ENCODE measurements around the gene TTC12.

TTC12 gene

GRCh38 chr11:113277907-113278306 is 36.5 kb upstream of the TTC12 start:
- no peak for DNase-seq (ENCODE audit: low spot score)
- Mint-ChIP-seq H3K9me3 (no peaks in the 10 kb centered on the region), H3K36me3 (ENCODE audit: low read depth) (no peaks in the 10 kb centered on the region), H3K27me3 (ENCODE audit: low read depth) (no peaks in the 10 kb centered on the region), H3K4me3 (no peak overlapping the region), H3K27ac (no peak overlapping the region), H3K4me1 (ENCODE audit: low read depth) (no peaks in the 10 kb centered on the region)

DNA sequence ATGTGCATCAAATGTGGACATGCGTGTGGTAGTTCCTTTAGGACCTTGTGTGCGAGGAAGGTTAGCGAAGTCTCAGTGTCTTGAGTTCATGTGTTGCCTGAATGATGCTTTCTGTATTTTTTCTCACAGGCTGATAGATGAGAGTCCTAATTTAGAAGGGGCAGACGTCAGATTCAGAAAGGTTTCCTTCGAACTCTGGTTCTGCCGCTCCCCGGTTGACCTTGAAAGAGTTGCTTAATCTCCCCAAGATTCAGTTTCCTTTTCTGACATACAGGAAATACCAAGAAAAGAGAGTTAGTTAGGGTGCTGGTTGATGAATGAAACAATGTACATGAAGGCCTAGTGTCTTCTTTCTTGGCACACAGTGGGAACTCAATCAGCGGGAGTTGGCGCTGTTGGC is 35.9 kb upstream of the TTC12 start:
- DNase-seq (ENCODE audit: low spot score), result no peak
- Mint-ChIP-seq H3K27me3 (ENCODE audit: low read depth) (no peaks in the 10 kb centered on the region), H3K4me1 (ENCODE audit: low read depth) (no peaks in the 10 kb centered on the region), H3K27ac (no peak overlapping the region), H3K9me3 (no peaks in the 10 kb centered on the region), H3K4me3 (no peak overlapping the region), H3K36me3 (ENCODE audit: low read depth) (no peaks in the 10 kb centered on the region)

DNA sequence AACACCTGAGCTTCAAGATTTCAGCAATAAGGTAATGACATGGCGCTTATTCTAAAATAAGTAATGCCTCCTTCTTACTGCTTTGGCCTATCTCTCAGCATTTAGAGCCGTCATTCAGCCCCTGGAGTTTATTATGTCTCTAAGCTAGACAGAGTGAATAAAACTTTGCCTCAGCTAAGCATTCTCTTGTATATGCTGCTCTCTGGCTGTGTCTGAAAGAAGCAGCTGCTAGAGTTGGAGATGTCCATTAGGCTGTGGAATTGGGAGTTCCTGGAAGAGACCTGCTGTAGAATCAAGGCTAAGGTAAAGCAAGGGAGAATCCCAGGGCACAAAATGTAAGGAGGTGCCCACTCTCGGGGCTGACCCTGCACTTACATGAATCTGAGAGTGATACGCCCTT is 35.5 kb upstream of the TTC12 start:
- no peaks in the 10 kb centered on the region for H3K4me1 Mint-ChIP-seq (ENCODE audit: low read depth)
- H3K36me3 Mint-ChIP-seq (ENCODE audit: low read depth), result no peaks in the 10 kb centered on the region
- H3K4me3 Mint-ChIP-seq, result no peak overlapping the region
- H3K27me3 Mint-ChIP-seq (ENCODE audit: low read depth), result no peaks in the 10 kb centered on the region
- H3K27ac Mint-ChIP-seq, result no peak overlapping the region
- H3K9me3 Mint-ChIP-seq, result no peaks in the 10 kb centered on the region
- DNase-seq (ENCODE audit: low spot score), result no peak

DNA sequence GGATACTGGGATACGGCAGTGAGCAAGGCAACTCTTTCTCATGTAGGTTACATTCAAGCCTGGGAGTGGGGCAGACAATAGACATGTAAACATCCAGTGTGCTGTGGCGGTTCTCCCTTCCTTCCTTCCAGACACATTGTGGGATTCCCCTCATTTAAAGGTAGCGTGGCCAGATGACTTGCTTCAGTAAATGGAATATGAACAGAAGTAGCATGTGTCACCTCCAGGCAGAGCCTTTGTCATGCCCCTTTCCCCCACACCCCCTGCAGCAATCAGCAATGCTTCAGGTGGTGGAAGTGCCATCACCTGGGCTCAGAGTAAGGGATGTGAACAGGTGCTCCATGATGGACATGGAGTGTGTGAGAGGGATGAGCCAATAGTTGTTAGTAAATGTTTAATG is 34.8 kb upstream of the TTC12 start:
- no peaks in the 10 kb centered on the region for H3K9me3 Mint-ChIP-seq
- H3K4me1 Mint-ChIP-seq (ENCODE audit: low read depth), result no peaks in the 10 kb centered on the region
- no peaks in the 10 kb centered on the region for H3K36me3 Mint-ChIP-seq (ENCODE audit: low read depth)
- no peak overlapping the region for H3K27ac Mint-ChIP-seq
- no peak for DNase-seq (ENCODE audit: low spot score)
- H3K27me3 Mint-ChIP-seq (ENCODE audit: low read depth), result no peaks in the 10 kb centered on the region
- no peak overlapping the region for H3K4me3 Mint-ChIP-seq

- Mint-ChIP-seq H3K36me3 (ENCODE audit: low read depth) (no peaks in the 10 kb centered on the region), H3K27ac (no peak overlapping the region), H3K9me3 (no peaks in the 10 kb centered on the region), H3K4me3 (no peak overlapping the region), H3K4me1 (ENCODE audit: low read depth) (no peaks in the 10 kb centered on the region), H3K27me3 (ENCODE audit: low read depth) (no peaks in the 10 kb centered on the region)
- DNase-seq (ENCODE audit: low spot score), result no peak
Observed at GRCh38 chr11:113281052-113281725, 33.2 kb upstream of the TTC12 start.

GRCh38 chr11:113282898-113283437 is 31.4 kb upstream of the TTC12 start:
- no peak overlapping the region for H3K4me3 Mint-ChIP-seq
- peaks cover 4% of the 10 kb centered on the region for H3K27me3 Mint-ChIP-seq (ENCODE audit: low read depth)
- H3K4me1 Mint-ChIP-seq (ENCODE audit: low read depth), result no peaks in the 10 kb centered on the region
- DNase-seq (ENCODE audit: low spot score), result no peak
- no peaks in the 10 kb centered on the region for H3K9me3 Mint-ChIP-seq
- H3K36me3 Mint-ChIP-seq (ENCODE audit: low read depth), result no peaks in the 10 kb centered on the region
- no peak overlapping the region for H3K27ac Mint-ChIP-seq

DNA sequence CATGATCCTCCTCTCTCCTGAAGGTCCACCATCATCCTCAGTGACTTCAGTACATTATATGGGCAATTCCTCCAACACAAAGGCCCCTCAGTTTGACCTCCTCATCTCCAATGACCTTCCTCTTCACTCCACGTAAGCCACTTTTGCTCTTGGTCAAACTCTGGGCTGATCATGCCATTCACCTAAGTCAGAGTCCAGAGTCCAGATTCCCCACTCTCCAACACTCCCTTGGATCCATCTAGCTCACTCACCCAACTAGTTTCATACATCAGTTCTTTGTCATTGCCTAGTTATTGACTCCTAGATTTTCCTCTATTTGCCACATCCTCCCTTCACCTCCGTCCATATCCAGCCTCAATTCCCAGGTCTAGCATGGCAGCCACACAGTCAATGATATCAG is 30.5 kb upstream of the TTC12 start:
- Mint-ChIP-seq H3K4me3 (no peak overlapping the region), H3K4me1 (ENCODE audit: low read depth) (no peaks in the 10 kb centered on the region), H3K36me3 (ENCODE audit: low read depth) (no peaks in the 10 kb centered on the region)

DNA sequence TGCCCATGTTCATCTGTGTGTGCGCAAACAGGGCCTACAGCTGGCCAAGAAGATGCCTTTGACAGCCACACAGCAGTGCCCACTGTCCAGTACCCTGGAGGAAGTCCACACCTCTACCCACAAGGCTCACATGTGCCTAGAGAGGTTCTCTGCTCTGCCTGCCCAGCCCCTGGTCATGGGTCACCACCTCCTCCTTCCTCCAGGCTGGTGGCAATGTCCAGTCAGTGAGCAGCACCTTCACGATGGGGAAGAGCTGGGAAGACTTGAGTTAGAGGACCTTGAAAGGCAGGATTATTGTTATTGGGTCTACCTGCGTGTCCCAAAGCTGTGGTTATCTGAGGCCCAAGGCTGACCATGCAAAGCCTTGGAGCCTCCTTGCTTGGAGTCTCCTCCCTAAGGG is 28.4 kb upstream of the TTC12 start:
- DNase-seq (ENCODE audit: low spot score), result no peak
- H3K36me3 Mint-ChIP-seq (ENCODE audit: low read depth), result no peaks in the 10 kb centered on the region
- H3K9me3 Mint-ChIP-seq, result no peaks in the 10 kb centered on the region
- no peaks in the 10 kb centered on the region for H3K4me1 Mint-ChIP-seq (ENCODE audit: low read depth)
- no peak overlapping the region for H3K27ac Mint-ChIP-seq
- H3K27me3 Mint-ChIP-seq (ENCODE audit: low read depth), result peaks cover 4% of the 10 kb centered on the region
- H3K4me3 Mint-ChIP-seq, result no peak overlapping the region

More for the DNA sequence above, 30.5 kb upstream of the TTC12 start:
- Mint-ChIP-seq H3K27me3 (ENCODE audit: low read depth) (peaks cover 4% of the 10 kb centered on the region), H3K9me3 (no peaks in the 10 kb centered on the region), H3K27ac (no peak overlapping the region)
- DNase-seq (ENCODE audit: low spot score), result no peak

DNA sequence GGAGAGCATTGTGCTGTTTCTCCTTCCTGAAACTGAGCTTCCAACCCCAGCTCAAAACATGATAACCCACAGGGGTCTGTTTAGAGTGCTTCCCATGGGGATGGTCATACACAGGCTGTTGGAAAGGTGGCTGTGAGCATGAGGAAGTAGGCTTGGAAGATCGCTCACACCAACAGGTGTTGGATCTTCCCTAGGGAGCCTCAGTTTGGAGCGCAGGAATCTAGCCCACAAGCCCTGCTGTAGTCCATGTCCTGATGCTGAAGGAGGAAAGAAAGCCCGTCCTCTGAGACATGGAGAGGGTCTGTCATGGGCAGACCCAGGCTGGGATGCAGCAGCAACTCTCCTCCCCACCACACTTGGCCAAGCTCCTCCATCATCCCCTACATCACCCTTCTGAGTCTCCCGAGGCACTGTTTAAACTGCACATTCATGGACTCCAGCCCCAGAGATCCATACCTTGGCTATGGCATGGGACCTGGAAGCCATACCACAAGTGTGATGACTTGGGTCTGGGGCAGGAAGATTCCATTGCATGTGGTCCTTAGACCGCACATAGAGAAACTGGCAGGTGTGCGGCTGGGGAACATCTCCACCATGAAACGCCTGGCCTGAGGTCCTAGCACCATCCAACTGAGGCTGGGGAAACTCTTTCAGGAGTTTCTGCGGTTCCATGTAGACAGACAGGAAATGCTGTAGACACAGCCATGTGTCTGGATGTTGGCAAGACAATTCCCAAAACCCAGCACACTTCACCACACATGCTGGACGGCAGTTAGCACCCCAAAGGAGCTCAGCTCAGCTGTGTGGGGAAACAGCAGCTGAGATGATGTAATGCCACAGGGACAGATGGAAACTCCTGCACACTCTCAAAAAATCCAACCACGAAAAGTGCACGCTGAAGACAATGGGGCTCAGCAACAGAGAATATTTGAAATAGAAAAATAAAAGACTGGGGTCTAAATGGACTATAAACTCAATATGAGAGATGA is 27.6 kb upstream of the TTC12 start:
- peaks cover 4% of the 10 kb centered on the region for H3K27me3 Mint-ChIP-seq (ENCODE audit: low read depth)
- DNase-seq (ENCODE audit: low spot score), result no peak
- no peak overlapping the region for H3K27ac Mint-ChIP-seq
- H3K9me3 Mint-ChIP-seq, result no peaks in the 10 kb centered on the region
- H3K36me3 Mint-ChIP-seq (ENCODE audit: low read depth), result no peaks in the 10 kb centered on the region
- H3K4me3 Mint-ChIP-seq, result no peak overlapping the region
- H3K4me1 Mint-ChIP-seq (ENCODE audit: low read depth), result no peaks in the 10 kb centered on the region

DNA sequence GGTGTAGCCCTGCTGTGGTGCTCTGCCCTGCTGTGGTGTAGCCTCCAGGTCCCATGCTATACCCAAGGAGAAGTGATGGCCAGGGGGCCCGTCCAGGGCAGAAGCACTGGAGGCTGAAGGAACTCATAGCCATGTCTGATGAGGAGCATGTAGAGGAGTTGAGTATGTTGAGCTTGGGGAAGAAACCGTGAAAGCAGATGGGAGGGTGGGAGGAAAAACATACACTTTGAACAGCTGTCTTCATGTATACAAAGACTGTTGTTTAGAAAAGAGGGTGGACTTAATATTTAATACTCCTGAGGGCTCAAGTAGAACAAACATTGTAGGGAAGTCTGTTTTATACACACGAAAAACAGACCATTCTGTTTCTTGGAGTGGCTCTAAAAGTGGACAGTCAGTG is 26.6 kb upstream of the TTC12 start:
- Mint-ChIP-seq H3K36me3 (ENCODE audit: low read depth) (no peaks in the 10 kb centered on the region), H3K4me3 (no peak overlapping the region), H3K27ac (no peak overlapping the region), H3K9me3 (no peaks in the 10 kb centered on the region), H3K4me1 (ENCODE audit: low read depth) (no peaks in the 10 kb centered on the region), H3K27me3 (ENCODE audit: low read depth) (peaks cover 4% of the 10 kb centered on the region)
- DNase-seq (ENCODE audit: low spot score), result no peak

DNA sequence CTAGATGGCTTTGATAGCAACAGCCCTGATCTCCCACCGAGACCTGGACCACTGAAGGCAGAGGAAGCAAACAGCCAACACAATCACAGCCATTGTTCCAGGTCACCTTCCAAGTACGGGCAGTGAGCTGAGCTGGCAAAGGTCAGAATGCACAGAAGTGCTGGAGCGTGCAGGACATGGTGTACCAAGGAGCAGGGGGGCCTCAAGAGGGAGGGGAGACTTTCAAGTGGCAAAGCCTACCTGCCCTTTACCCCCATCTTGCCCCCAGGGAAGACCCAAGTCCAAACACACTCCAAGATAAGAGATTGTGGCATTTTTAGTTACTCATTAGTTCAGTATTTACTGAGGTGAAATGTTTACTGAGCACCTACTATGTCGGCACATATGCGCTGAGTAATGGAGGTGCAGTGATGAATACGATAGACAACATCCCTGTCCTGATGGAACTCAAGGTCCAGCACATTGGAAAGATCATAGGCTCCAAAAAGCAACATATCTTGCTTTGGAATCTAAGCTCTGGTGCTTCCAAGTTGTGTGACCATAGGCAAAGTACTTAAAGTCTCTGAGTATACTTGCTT is 26.0 kb upstream of the TTC12 start:
- no peak overlapping the region for H3K27ac Mint-ChIP-seq
- H3K4me3 Mint-ChIP-seq, result no peak overlapping the region
- no peak for DNase-seq (ENCODE audit: low spot score)
- H3K27me3 Mint-ChIP-seq (ENCODE audit: low read depth), result peaks cover 4% of the 10 kb centered on the region
- H3K36me3 Mint-ChIP-seq (ENCODE audit: low read depth), result no peaks in the 10 kb centered on the region
- H3K4me1 Mint-ChIP-seq (ENCODE audit: low read depth), result no peaks in the 10 kb centered on the region
- no peaks in the 10 kb centered on the region for H3K9me3 Mint-ChIP-seq

- Mint-ChIP-seq H3K36me3 (ENCODE audit: low read depth) (no peaks in the 10 kb centered on the region), H3K4me1 (ENCODE audit: low read depth) (no peaks in the 10 kb centered on the region)
- peak; percentile 42 for DNase-seq (ENCODE audit: low spot score)
Observed at GRCh38 chr11:113289431-113290187, 24.8 kb upstream of the TTC12 start.

GRCh38 chr11:113293936-113294335 is 20.4 kb upstream of the TTC12 start:
- DNase-seq (ENCODE audit: low spot score), result no peak
- Mint-ChIP-seq H3K4me3 (no peak overlapping the region), H3K36me3 (ENCODE audit: low read depth) (no peaks in the 10 kb centered on the region), H3K4me1 (ENCODE audit: low read depth) (no peaks in the 10 kb centered on the region), H3K27me3 (ENCODE audit: low read depth) (peaks cover 2% of the 10 kb centered on the region), H3K27ac (no peak overlapping the region), H3K9me3 (no peaks in the 10 kb centered on the region)

More at GRCh38 chr11:113289431-113290187, 24.8 kb upstream of the TTC12 start:
- Mint-ChIP-seq H3K27ac (no peak overlapping the region), H3K27me3 (ENCODE audit: low read depth) (peaks cover 4% of the 10 kb centered on the region), H3K4me3 (no peak overlapping the region), H3K9me3 (no peaks in the 10 kb centered on the region)
